Cardiac septum (tissue), 1 donor: ENCODE data around the gene GNA12. TPM values are rescaled to one million over a fixed set of nuclear protein-coding genes. Genes with fewer than 3 reads are reported as not detected.

Experiments used
- DNase-seq: peaks from one replicate; pipeline ENCODE4 v3.0.0-alpha.2; 2020; ENCODE audit warnings: low spot score
- intact Hi-C: fragments of 100-400 bp; cut with DNase I; formaldehyde crosslinking; loops from one replicate; pipeline ENCODE4 v1.14.0; 2022
- long read RNA-seq: library from polyadenylated mRNA; unstranded; transcript quantifications from one replicate; pipeline ENCODE4 v2.0.0, GENCODE V29; 2021
- total RNA-seq: library from RNA; stranded (reverse); fragmentation: NEBNext Ultra II Directional; extraction: Animal tissue kit (Norgen Biotek cat#: 25700); gene quantifications from one replicate; pipeline ENCODE4 v1.2.1, GENCODE V29; 2021
- donor health status: DM: no; HTN: no; CAD: no.

Gene GNA12, protein sequence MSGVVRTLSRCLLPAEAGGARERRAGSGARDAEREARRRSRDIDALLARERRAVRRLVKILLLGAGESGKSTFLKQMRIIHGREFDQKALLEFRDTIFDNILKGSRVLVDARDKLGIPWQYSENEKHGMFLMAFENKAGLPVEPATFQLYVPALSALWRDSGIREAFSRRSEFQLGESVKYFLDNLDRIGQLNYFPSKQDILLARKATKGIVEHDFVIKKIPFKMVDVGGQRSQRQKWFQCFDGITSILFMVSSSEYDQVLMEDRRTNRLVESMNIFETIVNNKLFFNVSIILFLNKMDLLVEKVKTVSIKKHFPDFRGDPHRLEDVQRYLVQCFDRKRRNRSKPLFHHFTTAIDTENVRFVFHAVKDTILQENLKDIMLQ
- 33.7 TPM for total RNA-seq
- long read RNA-seq, full-length matches to known transcripts, result 51 of 76 reads
- long read RNA-seq, partial matches to known transcripts, result 2 of 76 reads
- long read RNA-seq, other reads (novel, unspliced or antisense), result 23 of 76 reads

DNA sequence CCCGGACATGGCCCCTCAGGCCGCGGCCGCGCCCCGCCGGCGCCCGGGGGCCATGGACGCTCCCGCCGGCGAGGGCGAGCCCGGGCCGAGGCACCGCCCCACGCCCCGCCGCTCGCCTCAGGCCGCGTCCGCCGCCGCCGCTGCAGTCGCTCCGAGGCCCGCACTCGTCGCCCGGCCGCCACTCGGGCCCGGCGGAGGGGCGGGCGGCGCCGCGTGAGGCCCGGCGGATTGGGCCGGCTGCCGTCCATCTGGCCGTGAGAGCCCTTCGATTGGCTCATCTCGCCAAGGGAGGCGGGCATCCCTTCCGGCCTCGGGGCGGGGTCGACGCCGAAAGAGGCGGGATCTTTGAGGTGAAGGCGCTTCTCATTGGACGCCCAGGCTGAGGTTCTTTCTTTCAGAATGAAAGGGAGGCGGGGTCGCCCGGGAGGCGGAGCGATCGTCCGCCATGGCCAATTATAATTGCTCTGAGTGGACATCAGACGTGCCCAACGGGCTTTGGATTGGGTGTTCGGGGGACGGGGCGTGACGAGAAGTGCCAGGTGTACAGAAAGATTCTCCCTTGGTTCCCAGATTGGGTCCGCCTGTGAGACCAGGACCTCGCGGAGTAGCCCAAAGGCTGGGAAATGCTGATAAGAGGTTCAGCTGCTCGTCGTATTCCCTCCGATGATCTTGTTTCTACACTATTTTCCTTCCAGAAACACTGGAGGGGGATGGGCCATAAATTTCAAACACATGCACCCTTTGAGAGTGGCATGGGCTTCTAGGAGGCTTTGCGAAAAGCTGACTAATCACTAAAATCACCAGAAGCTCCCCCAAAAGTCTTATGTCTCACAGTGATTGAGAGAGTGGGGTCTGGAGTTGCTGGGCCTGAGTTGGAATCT lies at the start of gene GNA12:
GNA12 (minus strand) TSS at position 156 of the 881 bp plus-strand sequence; CDS start at position 9, 147 bp downstream.
- DNase-seq, result peak; percentile 99
- intact Hi-C loops, result loop anchor here (2.0 kb wide), 1 partner anchor 80 kb away; no protein-coding TSS in a partner anchor

DNA sequence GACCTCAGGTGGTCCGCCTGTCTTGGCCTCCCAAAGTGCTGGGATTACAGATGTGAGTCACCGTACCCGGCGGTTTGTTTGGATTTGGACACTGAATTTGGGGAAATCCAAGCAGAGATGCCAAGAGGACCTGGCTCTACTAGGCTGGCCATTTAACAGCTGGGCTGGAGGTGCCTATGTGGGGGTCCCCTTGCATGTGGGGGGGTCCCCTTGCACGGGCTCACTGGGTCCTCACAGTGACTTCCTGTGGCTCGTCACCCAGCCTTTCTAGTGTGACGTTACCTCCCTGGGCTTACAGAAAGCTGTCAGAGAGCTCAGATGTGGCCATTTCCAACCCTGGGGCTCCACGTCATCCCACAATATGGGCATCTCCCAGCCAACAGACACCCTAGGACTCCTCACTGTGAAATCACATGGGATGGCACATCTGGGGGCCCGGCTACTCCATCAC lies 49.3 kb upstream of the GNA12 start:
- no peak for DNase-seq
- intact Hi-C loops, result no loop called here

DNA sequence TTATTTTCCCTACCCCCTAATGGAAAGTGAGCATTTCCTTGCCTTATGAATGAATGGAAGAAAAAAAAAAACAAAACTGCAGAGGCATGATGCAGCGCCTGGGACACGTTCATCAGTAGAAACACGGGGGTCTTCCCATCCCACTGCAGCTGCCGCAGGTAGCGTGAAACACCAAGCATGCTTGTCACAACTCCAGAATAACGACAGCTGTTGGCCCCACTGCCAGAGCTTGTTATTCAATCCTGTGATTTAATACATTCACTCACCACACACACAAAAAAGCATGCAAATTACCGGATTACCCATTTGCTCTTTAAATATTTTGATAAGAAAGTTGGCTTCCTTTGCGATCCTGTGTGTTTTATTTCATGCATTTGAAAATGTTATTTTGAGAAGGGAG lies 48.4 kb upstream of the GNA12 start:
- intact Hi-C loops, result no loop called here

DNA sequence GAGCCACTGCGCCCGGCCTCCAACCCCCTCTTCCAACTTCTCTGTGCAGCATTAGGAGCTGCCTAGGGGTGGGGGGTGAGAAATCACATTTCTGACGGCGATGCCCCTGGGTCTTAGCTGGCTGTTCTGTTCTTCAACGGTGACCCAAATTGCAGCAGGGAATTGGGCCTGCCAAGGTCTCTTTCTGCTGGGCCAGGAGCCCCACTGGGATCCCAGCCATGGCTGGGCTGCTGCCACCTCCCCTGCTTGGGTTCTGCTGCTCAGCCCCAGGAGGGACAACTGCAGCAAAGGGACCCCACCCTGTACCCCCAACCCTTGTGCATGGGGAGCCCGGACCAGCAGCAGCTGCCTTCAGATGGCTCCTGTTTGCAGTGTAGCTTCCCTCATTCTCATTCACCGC lies 43.7 kb upstream of the GNA12 start:
- no peak for DNase-seq
- intact Hi-C loops, result no loop called here

More for the DNA sequence above, 48.4 kb upstream of the GNA12 start:
- DNase-seq, result no peak

DNA sequence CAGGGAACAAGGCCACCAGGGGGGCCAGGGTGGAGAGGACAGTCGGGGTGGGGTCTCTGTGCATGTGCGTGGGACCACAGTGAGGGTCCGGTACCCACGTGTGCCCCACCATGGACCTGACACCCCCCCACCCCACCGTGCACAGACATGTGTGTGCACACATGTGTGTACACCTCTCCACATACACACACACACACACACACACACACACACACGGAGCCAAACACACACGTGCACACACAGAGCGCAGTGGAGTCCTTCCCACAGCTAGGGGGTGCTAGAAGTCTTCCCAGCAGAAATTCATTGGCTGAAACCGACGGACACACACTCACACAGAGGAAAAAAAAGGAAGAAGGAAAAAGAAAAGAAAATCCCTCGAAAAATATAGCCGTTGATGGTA lies 42.8 kb upstream of the GNA12 start:
- DNase-seq, result no peak
- intact Hi-C loops, result no loop called here

DNA sequence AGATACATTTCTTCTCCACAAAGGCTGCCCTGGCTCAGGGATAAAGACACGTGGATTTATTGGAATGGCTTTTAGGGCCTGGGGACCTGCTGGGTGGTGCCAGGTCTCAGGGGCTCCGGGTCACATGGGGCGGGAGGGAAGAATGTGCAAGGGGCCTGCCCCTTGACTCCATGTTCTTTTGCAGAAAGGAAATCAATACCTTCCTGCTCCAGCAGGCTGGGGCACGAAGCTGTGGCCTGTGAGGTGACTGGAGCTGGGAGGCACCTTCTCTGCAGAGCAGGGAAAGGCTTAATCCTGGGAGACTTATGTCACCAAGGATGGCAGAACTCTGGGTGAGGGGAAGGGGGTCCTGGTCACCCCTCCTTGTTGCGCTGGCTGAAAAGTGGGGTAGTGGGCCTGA lies 42.3 kb upstream of the GNA12 start:
- intact Hi-C loops, result no loop called here
- DNase-seq, result no peak

DNA sequence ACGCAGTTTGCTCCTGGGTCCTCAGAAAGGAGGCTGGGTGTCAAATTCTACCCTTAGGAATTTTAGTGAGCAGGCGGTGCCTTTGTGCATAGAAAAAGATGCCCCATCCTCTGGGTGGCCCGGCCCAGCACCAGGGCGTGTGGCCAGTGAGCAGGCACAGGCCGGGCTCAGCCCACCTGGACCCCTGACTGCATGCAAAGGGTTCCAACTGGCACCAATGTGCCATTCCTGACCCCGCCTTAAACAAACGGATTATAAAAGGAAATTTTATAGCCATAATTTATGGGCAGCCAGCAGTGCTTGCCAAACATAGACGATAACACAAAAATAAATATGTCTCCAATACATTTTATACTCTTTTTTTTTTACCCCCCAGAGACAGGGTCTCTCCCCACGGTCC lies 40.1 kb upstream of the GNA12 start:
- no peak for DNase-seq
- intact Hi-C loops, result no loop called here

DNA sequence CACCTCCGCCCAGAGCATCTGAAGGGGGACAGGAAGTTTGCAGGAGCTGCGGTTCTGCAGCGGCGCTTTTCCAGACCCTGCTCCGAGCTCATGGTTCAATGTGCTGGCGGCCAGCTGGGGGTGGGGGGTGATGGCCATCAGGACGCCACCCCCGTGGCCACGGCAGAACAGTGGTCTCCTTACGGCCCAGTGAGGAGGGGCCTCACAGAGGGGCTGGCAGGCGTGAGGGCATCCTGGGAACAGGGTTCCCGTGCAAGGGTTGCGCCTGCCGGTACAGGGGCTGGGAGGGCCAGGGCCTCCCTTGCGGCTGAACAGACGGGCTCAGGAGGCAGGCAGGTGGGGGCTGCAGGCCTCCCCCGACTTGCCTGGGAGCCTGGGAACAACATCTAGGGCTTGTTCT lies 39.0 kb upstream of the GNA12 start:
- intact Hi-C loops, result no loop called here
- no peak for DNase-seq

DNA sequence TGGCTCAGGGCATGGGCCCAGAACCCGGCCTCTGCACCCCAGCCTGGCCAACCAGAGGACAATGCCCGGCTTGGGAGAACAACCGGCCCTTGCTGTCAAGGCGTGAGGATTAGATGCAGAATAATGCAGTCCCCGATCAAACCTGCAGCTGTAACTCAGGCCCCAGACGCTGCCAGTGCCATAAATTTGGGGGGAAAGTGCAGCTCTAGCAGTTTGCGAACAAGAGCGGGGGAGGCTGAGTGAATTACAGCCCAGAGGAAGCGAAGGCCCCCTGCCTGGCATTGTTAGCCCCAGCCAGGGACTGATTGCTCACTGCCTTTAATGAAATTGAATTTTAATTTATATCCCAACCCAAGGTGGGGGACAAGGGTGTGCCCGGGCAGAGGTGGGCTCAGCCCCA lies 38.0 kb upstream of the GNA12 start:
- intact Hi-C loops, result no loop called here
- DNase-seq, result no peak

DNA sequence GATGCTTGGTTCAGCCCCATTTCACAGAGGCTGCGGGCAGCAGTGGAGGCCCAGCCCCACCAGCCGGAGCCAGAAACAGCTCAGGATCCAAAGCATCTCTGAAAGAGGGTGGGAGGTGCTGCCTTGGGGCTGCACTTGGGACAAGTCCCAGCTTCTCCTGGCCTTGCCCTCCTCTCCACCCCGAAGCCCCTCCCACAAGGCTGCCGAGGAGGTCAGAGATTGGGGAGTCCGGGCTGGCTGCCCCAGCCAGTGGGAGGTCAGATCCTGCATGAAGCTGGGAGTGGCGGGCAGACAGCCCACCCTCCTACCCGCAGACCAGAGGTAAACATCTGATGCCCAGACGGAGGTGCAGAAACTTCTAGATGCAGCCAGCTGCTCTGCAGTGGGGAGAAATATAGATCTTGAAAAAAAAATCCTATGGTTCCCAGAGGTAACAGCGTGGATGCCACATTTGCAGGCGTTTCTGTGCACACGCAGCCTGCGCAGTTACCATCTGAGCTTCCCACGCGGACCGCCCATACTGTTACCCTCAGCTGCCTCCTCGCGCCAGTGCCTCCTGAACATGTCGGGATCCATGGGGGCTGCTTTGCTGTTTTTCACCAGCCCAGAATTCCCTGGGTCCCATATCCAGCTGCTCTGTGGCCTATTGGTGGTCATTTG lies 36.9 kb upstream of the GNA12 start:
- intact Hi-C loops, result no loop called here
- DNase-seq, result no peak

DNA sequence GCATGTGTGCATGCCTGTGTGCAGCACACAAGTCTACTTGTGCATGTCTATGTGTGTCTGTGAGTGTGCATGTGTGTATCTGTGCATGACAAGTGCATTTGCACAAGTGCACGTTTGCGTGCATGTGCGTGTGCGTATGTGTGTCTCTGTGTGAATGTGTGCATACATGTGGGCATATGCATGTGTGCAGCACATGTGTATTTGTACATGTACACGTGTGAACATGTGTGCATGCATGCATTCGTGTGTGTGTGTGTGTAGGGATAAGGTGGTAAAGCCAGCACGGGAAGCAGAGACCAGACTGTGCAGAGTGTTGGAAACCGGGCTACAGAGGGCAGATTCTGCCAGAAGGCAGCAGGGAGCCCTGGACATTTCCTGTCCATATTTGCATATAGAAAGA lies 35.9 kb upstream of the GNA12 start:
- DNase-seq, result no peak
- intact Hi-C loops, result no loop called here

DNA sequence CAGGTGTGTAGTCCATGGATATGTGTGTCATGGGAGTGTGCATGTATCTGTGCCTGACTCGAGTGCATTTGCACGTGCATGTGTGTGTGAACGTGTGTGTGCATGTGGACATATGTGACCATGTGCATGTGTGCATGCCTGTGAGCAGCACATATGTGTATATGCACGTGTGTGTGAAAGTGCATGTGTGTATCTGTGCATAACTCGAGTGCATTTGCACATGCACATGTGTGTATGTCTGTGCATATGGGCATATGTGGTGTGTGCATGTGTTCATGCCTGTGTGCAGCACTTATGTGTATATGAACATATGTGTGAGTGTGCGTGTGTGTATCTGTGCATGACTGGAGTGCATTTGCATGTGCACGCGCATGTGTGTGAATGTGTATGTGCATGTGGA lies 35.2 kb upstream of the GNA12 start:
- no peak for DNase-seq
- intact Hi-C loops, result no loop called here

DNA sequence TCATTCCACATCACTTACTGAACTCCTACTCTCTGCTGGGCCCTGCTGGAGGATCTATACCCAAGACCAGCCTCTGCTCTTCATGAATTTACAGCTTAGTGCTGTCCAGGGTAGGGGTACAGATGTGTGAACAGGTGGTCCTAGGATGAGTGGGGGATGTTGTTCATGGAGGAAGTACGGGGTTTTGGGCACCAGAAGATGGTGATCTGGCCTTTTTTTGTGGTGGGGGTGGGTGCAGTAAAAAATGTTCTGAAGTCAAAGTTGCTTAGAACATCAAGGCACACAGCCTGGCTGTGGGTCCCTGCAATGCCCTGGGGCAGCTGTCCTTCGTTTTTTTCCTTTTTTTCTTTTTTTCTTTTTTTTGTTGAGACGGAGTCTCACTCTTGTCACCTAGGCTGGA lies 34.2 kb upstream of the GNA12 start:
- intact Hi-C loops, result no loop called here
- no peak for DNase-seq

DNA sequence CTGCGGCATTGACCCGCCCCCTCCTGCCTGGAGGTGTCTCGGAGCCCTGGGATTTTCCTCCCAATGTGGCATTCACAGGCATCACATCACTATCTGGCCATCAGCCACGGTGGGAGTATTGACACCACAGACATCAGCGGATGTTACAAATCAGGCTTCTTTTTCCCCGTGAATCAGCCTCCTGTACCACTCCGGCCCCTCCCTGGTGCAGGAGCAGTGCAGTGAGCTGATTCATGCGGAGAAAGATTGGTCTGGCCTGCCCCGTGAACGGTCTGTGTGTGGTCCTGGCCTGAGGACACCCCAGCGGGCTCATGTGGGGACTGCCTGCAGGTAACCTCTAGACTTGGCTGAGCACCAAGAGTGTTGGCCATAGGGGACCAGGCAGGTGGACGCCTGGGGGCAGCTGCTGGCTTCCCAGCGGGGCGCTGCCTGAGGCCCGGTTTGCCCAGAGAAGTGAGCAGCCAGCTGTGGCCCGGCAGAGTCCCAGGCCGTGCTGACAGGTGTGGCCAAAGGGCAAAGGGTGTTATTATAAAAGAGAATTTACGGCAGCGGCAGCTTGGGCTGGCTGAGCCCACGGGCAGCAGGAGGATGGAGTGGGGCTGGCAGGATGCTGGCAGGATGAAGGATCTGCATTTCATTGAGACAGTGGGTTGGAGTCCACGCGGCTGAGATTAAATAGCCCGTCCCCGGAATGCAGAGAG lies 32.1 kb upstream of the GNA12 start:
- DNase-seq, result no peak
- intact Hi-C loops, result no loop called here

DNA sequence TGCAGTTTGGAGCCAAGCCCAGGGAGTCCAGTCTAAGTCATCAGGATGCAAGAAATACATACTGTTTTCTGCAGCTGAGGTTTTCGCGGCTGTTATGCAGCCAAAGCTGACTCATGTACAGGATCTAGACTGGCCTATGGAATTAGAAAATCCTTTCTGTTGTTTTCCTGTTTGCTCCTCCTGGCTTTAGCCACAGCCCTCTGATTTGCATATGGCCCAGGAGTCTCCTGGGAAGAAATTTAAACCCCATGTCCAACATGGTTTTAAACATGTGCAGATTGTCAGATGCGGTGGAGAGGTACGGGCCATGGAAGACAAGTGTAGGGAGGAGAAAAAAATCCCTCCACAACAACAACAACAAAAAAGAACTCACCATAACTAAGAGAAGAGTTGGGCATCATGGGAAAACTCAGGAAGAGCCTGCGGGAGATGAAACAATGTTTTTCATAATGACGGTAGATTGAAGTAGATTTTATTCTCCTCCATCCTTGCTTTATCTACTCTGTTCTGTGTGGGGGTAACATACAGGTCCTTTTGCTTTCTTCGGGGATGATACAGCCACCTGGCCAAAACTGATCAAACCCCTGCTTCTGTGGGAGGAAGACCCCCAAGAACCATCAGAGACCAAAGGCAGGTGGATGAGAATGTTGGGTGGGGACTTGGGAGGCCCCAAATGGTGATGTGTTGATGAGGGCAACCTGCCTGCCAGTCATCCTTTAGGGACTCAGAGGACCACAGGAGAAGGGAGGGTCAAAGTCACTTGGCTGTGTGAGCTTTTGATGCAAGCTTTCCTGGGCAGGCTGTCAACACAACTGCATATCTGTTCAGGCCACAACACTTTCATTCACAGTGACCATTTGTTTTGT lies 29.8 kb upstream of the GNA12 start:
- intact Hi-C loops, result no loop called here
- DNase-seq, result no peak

DNA sequence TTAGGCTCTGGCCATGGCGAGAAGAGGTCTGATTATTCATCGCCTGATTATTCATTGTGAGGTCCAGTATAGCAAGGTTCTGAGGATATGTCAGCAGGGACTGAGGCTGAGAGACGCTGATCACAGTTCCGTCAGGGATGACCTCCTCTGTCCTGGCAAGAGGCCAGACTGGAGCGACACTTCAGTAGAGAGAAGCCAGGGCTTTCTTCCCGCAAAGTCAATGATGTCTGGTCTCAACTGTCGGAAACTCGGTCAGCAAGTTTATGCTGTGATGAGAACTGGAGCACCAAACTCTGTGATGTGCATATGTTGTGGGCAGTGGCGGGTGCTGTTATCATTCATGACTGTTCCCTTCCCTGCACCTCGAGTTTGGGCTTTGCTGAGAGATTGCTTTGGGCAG lies 29.0 kb upstream of the GNA12 start:
- no peak for DNase-seq
- intact Hi-C loops, result no loop called here

DNA sequence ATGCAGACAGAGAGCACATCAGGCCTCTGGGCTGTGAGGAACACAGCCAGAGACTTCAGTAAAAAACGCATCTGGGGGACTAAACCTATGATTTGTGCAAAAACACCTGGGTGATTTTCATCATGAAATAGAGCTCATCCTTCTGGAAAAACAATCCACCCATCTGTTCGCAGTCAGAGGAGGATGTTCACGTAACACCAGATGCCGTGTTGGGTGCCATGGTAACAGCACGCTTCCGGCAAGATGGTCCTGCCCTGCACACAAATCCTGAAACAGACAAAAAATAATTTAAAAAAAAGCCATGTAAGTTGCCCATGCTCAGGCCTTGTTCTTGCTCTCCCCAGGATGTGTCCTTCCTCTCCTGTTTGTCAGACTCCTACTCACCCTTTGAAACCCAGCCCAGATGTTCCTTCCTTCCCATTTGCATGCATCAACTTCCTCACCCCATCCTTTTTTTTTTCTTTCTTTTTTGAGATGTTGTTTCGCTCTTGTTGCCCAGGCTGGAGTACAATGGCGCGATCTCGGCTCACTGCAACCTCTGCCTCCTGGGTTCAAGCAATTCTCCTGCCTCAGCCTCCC lies 28.3 kb upstream of the GNA12 start:
- intact Hi-C loops, result no loop called here
- DNase-seq, result no peak

DNA sequence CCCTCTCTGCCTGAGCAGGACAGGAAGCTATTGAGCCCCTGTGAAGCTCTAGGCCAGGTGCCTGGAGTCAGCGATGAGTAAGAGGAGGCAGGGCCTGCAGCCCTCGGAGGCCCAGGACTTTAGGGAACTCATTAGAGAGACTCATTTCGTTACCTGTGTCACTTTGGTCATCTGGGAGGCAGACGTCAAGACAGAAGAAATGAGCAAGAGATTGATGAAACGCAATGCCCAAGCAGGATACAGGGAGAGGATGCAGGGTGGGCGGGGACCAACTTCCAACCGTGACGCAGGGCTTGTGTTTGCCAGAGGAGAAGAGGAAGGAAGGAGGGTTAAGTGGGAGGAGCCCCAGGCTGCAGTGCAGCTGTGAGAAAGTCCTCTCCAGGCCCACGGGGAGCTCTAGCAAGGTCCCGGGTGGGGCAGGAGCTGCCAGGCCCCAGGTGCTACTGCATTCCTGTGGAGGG lies 26.4 kb upstream of the GNA12 start:
- peak; percentile 79 for DNase-seq
- intact Hi-C loops, result no loop called here
